Mucosa of stomach (tissue), 1 donor: ENCODE results near the gene GNLY.
A peak's percentile ranks its signal among the peaks of the same experiment; 100 is the strongest.

Experiments
- H3K27me3 ChIP-seq: one replicate; pipeline ENCODE4 v1.7.0; 2013; ENCODE audit warnings: mild to moderate bottlenecking, low read length; ENCODE audit not compliant: control insufficient read depth, insufficient read depth
- H3K36me3 ChIP-seq: one replicate; pipeline ENCODE4 v1.7.0; 2013; ENCODE audit warnings: low read length; ENCODE audit not compliant: control insufficient read depth, insufficient read depth
- H3K4me1 ChIP-seq: one replicate; pipeline ENCODE4 v1.7.0; 2013; ENCODE audit warnings: mild to moderate bottlenecking, low read length; ENCODE audit not compliant: control insufficient read depth, insufficient read depth
- H3K4me3 ChIP-seq: one replicate; pipeline ENCODE4 v1.7.0; 2013; ENCODE audit warnings: low read length
- H3K9ac ChIP-seq: one replicate; pipeline ENCODE4 v1.7.0; 2013; ENCODE audit warnings: mild to moderate bottlenecking, low read length, moderate library complexity
- H3K9me3 ChIP-seq: one replicate; pipeline ENCODE4 v1.7.0; 2013; ENCODE audit warnings: mild to moderate bottlenecking, low read length, moderate library complexity; ENCODE audit not compliant: control insufficient read depth
- donor health status: Pancreatic carcinoma.

The GNLY gene

DNA sequence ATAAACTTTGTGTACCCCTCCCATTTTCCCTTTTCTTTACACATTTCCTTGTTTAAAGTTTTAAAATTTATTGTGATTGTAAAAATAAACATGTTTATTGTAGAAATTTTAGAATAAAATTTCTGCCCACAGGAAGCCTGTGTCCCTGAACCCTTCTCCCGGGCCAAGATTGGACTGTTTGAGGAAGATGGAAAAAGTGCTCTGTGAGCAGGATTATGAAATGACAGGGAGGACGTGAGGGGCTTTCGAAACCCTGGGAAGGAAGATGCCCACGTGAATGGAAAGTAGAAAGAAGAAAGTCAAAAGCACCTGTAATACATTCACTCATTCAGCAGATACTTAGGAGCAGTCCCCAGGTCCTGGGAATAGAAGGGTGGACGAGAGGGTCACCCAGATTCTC, 34.2 kb downstream of the GNLY start:
- Histone ChIP-seq H3K36me3 (no peaks in the 10 kb centered on the region), H3K4me3 (no peak overlapping the region), H3K9me3 (no peaks in the 10 kb centered on the region), H3K4me1 (peaks cover 8% of the 10 kb centered on the region), H3K27me3 (no peaks in the 10 kb centered on the region), H3K9ac (no peak overlapping the region)

DNA sequence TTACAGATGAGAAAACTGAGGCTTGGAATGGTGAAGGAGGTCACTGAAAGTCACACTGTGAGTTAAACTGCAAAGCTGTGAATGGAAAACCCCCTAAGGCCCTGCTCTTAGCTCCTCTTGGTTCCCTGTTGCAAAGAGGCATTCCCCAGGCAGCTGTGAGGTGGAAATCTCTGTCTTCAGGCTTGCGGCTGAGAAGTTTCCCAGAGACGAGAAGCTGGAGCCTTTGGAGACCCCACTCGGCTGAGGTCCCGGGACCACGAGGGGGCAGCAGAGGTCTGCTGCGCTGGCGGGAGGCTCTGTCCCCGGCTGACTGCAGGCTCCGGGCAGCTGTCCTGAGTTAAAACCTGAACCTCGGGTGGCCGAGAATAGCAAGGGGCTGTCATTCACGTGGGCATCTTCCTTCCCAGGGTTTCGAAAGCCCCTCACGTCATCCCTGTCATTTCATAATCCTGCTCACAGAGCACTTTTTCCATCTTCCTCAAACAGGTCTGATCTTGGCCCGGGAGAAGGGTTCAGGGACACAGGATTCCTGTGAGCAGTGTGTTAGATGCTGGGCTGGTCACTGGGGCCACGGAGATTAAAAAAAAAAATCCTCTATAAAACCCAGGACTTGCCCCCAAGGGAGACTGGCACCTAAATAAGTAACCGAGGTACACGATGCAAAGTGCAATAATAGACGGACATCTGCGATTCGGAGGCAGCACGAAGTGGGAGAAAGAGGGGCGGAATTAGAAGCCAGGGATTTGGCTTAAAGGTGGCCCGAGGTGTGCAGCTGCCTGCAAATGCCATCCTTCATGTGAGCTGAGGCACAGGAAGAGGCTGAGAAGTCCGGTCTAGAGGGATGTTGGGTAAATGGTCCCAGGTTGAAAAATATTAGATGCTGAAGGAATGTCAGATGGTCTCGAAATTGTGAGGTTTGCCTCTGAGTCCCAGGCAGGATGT, 35.0 kb downstream of the GNLY start:
- peak overlapping the region; percentile 36 for H3K9ac ChIP-seq
- peaks cover 8% of the 10 kb centered on the region for H3K4me1 ChIP-seq
- H3K36me3 ChIP-seq = no peaks in the 10 kb centered on the region
- H3K27me3 ChIP-seq = no peaks in the 10 kb centered on the region
- H3K9me3 ChIP-seq = no peaks in the 10 kb centered on the region
- H3K4me3 ChIP-seq = no peak overlapping the region

- no peak overlapping the region for H3K9ac ChIP-seq
- no peaks in the 10 kb centered on the region for H3K36me3 ChIP-seq
- H3K9me3 ChIP-seq = no peaks in the 10 kb centered on the region
- H3K4me1 ChIP-seq = peaks cover 8% of the 10 kb centered on the region
- no peak overlapping the region for H3K4me3 ChIP-seq
- no peaks in the 10 kb centered on the region for H3K27me3 ChIP-seq
Measured at GRCh38 chr2:85729825-85730510, 35.8 kb downstream of the GNLY start.

DNA sequence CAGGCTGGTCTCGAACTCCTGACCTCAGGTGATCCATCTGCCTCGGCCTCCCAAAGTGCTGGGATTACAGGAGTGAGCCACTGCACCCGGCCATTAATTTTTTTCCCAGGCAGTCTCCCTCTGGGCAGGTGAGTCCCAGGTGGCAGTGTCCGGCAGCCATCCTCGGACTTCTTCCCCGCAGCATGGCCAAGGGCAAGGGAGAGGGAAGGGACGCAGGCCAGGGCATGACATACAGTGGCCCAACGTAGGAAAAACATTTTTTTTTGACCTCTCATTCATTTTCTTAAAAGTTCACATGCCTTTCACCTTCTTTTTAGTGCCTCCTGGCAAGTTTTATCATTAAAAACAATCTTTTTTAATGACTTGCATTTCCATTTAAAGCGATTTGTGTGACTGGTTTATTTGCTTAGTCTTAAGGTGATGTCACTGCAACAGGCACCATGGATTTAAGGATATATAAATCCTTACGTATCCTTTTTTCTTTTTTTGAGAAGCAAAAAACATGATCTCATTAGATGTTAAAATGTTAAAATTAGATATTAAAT, 36.6 kb downstream of the GNLY start:
- H3K9ac ChIP-seq = no peak overlapping the region
- peaks cover 15% of the 10 kb centered on the region for H3K4me1 ChIP-seq
- no peaks in the 10 kb centered on the region for H3K9me3 ChIP-seq
- no peaks in the 10 kb centered on the region for H3K27me3 ChIP-seq
- no peak overlapping the region for H3K4me3 ChIP-seq
- H3K36me3 ChIP-seq = no peaks in the 10 kb centered on the region

GRCh38 chr2:85731606-85732005, 37.4 kb downstream of the GNLY start:
- Histone ChIP-seq H3K9me3 (no peaks in the 10 kb centered on the region), H3K4me3 (no peak overlapping the region), H3K36me3 (no peaks in the 10 kb centered on the region), H3K27me3 (no peaks in the 10 kb centered on the region), H3K9ac (no peak overlapping the region), H3K4me1 (peaks cover 17% of the 10 kb centered on the region)

DNA sequence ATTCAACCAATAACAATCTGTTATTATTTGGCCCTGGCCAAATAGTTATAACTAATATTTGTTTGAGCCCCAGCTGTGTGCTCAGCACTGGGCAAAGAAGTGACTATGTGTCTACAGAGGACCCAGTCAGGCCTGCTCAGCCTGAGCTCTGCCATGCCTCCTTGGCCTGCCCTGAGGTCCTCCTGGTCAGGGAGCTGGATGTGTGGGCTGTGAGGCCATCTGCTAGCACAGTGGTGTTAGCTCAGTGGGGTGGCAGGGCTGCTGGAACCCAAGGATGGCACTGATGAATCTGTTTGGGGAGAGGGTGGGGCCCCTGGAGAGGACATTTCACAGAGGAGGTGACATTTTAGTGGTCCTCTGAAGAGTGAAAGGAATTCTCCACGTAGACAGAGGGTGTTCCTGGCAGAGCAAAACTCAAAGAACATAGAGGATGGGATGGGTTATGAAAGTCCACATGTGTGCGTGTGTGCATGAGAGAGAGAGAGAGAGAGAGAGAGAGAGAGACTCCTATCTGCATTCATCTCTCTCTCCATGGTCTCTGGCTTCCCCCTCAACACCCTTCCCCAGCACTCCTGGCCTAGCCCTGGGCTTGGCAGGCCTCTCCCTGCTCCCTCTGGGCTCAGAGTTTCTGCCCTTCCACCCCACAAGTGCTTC, 38.4 kb downstream of the GNLY start:
- no peaks in the 10 kb centered on the region for H3K27me3 ChIP-seq
- peaks cover 17% of the 10 kb centered on the region for H3K4me1 ChIP-seq
- H3K9ac ChIP-seq = no peak overlapping the region
- H3K4me3 ChIP-seq = no peak overlapping the region
- H3K36me3 ChIP-seq = no peaks in the 10 kb centered on the region
- H3K9me3 ChIP-seq = no peaks in the 10 kb centered on the region

DNA sequence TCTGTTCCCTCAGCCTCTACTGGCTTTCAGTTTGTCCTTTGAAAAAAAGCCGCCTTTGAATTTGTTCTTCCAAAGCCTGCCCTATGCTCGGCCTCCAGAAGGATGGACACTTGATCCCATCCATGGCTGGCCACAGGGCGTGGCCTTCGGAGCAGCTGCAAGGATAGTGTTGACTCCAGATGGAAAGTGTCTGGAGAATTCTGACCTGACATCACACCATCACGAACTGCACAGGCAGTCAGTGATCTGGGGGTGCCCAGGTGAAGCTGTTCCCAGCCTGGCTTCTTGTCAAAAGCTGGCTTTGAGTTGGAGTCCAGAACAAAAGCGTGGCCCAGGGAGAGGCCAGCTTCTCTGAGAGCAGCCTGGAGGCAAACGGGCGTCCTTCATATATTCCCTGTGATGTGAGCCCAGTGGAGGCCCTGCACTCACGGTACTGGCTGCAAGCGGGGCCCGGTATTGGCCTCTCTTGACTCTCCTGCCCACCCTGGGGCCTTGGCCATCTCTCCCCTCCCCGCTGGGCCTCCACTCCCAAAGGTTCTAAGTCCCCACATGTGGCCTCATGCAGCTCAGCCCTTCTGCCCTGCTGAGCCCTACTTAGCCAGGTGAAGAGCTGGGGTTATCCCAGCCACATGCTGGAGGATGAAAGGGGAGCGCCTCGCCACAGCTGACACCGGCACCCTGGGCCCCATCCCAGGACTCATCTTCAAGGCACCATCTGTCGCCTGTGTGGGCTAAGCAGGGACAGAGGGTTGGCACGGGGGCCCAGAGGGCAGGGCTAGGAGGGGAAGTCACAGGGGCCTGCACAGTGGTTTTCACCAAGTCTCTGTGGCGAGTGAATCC, 39.2 kb downstream of the GNLY start:
- Histone ChIP-seq H3K4me1 (peaks cover 17% of the 10 kb centered on the region), H3K27me3 (no peaks in the 10 kb centered on the region), H3K9me3 (no peaks in the 10 kb centered on the region), H3K4me3 (no peak overlapping the region), H3K9ac (no peak overlapping the region), H3K36me3 (no peaks in the 10 kb centered on the region)

GRCh38 chr2:85734015-85734414, 39.9 kb downstream of the GNLY start:
- Histone ChIP-seq H3K4me1 (peaks cover 12% of the 10 kb centered on the region), H3K9ac (no peak overlapping the region), H3K4me3 (no peak overlapping the region), H3K27me3 (no peaks in the 10 kb centered on the region), H3K9me3 (no peaks in the 10 kb centered on the region), H3K36me3 (no peaks in the 10 kb centered on the region)

- H3K9ac ChIP-seq = no peak overlapping the region
- peaks cover 8% of the 10 kb centered on the region for H3K4me1 ChIP-seq
- no peak overlapping the region for H3K4me3 ChIP-seq
- H3K27me3 ChIP-seq = no peaks in the 10 kb centered on the region
- H3K36me3 ChIP-seq = no peaks in the 10 kb centered on the region
- no peaks in the 10 kb centered on the region for H3K9me3 ChIP-seq
Measured at GRCh38 chr2:85734942-85735608, 40.9 kb downstream of the GNLY start.

GRCh38 chr2:85735691-85736090, 41.5 kb downstream of the GNLY start:
- H3K4me1 ChIP-seq = peaks cover 10% of the 10 kb centered on the region
- H3K9me3 ChIP-seq = no peaks in the 10 kb centered on the region

More at GRCh38 chr2:85735691-85736090, 41.5 kb downstream of the GNLY start:
- H3K9ac ChIP-seq = no peak overlapping the region
- no peaks in the 10 kb centered on the region for H3K27me3 ChIP-seq
- H3K36me3 ChIP-seq = no peaks in the 10 kb centered on the region
- no peak overlapping the region for H3K4me3 ChIP-seq
